ENCODE results near the gene CDH13.

The CDH13 gene

DNA sequence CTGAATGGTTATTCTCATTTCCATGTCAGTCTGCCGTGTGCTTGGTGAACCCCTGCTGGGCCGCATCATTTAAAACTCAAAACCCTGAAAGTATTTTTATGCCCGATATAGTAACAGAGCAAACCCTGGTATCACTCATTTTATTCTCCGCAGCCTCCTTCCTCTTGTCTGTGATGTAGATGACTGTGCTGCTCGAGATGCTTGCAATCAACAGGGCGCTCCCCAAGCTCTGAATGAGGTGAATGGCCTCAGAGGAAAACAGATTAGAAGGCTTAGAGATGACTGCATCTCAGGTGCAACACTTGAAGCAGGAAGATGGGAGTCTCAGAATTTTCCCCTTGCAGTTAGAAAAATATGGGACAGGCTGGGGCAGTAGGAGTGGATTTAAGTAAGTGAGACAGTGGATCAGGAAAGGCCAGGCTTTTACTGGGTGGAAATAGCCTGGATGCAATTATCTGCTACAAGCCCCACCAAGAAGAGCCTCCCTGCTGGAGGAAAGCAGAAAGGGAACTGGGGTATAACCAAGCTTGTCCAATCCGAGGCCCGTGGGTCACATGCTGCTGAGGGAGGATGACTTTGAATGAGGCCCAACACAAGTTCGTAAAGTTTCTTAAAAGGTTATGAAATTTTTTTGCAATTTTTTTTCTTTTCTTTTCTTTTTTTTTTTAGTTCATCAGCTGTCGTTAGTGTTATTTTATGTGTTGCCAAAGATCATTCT is 166.9 kb downstream of the CDH13 start:
- DNase-seq, result no peak

DNA sequence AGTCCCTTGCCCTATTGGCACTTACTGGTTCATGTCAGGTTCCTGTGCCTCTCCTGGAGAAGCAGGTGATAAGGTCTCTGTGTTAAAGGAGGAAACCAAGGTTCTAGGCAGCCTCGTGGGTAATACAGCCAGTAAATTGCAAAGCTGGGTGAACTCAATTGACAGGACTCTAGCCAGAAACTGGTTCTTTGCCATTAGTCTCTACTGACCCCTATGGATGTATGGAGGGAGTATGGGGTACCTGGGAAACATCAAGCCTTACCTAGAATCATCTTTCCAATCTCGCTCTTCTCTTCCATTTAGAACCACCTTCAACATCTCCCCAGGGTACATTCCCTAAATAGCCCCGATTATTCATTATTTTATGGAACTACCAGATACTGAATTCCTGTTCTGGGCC is 169.3 kb downstream of the CDH13 start:
- DNase-seq, result no peak

DNA sequence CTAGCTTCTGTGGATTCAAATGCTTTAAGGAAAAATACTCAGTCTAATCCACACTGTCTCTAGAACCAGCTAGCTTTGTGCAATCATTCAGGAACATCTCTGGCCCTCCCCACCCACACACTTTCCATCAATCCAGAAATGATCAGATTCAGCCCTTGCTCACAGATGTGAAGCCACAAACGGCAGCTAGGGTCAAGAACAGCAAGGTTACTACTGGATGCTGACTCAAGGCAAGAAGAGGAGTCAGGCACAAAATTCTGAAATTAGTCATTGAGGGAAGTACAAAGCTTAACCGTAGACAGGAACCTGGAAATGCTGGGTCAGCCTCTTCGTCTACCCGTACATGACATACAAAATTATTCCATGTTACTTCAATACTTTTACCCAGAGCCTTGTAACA is 174.6 kb downstream of the CDH13 start:
- DNase-seq, result no peak

DNA sequence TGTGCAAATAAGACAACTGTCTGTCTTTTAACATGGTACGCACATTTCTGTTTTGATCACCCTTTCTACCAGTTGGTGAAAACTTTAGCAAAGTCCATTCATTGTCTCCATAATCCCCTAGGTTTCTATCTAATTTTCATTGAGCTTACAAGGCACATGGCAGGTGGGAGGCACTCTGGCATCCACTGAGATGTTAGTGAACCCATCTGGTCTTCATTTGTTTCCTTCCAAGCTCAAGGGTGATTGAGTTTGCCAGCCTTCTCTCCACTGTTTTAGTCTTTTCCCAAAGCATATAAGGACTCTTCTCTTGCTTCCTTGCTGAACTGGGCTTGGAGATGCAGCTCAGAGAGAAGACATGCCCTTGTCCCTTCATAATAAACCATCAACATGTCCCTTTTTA is 179.1 kb downstream of the CDH13 start:
- no peak for DNase-seq

DNA sequence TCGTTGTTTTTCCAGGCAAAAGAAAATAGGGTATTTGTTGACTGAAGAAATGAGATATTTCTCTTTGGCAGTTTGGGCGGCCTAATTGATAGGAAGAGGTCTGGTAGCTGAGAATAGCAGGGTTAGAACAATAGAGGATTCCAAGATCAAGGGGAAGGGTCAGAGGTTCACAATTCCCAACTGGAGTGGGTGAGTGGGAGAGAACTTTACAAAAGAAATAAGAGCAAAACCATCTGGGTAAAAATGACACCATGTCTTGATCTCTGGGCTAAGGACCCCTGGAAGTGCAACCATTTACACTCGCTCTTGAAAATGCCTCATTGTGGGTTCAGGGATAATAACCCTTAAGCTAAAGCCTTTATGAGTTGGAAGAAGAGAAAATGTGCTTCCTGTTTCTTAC is 180.5 kb downstream of the CDH13 start:
- DNase-seq, result no peak

DNA sequence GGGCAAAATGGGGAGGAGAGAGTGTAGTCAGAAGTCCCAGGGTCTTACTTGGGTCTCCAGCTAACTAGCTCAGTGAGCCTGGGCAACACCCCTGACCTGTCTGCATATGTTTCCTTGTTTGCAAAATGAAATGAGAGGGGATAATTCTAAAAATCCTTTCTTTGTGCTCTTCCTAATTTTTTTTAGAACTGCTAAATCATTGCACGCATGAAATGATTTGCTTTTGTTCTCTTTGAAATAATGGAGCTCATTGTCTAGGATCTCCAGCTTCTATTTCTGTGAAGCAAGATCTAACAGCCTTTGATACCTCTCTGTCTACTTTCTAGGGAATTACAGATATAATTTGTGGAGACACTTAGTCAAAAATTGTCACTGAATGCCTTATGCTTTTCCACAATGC is 181.3 kb downstream of the CDH13 start:
- no peak for DNase-seq

DNA sequence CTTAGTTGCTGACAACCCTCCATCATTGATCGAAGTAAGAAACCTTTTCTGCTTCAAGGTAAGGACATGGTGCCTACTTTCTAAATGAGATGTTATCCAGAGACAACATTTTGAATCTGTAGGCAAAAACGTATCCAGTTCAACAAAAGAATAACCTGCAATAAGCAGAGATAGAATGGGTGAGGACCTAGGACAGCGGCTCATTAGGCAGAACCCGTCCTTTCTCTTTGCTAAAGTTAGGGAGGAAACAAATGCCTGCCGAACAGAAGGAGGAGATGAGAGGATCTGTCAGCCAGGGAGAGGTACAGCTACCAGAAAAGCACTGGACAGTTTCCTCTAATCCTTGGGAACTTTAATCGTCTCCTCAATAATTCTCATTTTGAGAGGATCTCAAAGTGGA is 183.3 kb downstream of the CDH13 start:
- no peak for DNase-seq

DNA sequence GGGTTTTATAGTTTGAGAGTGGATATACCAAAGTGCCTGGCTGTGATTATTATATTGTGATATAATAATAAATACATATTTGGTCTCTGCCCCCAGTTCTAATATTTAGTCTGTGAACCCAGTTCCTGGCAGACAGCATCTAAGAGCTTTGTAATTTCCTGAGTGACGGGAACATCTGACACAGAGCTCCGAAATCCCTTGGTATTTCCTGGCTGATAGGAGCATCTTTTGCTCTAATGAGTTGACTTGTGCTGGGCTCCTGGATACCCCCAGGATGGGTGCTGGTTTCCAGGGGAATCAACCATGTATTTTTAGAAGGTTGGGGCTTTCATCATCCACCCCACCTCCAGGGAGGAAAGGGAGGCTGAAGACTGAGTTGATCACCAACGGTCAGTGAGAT is 187.3 kb downstream of the CDH13 start:
- DNase-seq, result no peak

DNA sequence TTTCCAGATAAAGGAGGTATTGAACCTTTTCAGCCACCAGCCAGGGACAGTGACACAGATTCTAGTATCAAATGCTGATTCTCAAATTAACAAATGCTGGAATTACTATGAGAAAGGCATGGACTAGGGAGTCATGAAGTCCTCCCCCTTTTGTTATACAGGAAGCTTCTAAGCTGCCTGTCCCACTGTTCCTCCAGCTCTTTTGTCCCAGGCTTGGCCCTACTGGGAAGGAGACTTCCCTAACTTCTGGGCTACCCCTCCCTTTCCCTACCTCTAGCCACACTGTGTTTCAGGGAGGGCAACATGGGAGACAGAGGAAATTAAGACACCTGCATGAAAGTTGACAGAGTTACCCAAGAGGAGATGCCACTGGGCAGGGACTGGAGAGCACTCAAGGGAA is 192.5 kb downstream of the CDH13 start:
- no peak for DNase-seq

DNA sequence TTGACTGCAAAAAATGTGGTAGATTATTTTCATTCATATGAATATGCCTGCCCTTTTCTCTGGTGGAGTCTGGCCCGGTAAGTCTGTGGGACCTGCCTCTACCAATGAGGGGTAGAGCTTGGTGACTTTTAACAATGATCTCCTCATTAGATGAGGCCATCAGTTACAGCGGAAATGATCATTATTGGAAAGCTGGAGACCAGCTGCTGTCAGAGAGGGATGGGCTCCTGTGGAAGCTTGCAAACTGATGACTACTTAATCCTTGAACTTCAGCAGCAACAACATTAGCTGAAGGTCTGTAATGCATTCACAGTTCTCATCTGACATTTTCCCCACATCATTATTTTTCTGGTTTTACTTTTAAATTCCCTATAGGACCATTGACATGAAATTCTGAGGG is 194.1 kb downstream of the CDH13 start:
- no peak for DNase-seq

DNA sequence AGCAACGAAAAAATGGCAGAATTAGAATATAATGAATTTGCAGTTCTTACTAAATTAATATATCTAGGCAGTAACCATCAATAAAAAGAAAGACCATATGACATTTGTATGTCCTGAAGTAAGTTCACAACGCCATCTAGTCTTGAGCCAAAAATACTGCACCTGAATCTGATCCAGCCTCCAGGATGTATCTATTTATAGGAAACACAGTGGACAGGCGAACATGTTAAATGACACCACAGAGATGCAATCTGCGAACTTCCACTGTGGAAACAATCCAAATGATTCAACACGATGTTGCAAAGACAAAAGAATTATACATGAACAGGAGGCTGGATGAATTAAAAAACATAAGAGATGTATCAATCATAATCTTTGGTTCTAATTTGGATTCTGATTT is 197.6 kb downstream of the CDH13 start:
- DNase-seq, result no peak

DNA sequence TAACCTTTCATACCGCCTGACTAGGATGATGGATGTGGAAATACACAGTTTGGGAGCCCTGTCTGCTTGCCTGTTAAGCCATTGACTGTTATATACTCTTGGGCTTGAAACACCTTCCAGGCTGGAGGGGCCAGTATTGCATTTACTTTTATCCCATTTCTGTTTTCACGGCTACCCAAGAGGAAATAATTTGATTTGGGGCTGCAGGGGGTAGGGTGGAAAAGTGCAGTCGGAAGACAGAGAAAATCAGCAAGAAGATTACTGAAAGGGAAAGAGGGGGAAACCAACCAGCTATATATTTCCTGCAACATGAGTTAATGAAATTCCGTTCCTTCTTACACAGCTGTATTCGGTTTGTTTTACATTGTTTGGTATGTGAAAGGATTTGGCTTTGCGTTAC is 202.5 kb downstream of the CDH13 start:
- no peak for DNase-seq

DNA sequence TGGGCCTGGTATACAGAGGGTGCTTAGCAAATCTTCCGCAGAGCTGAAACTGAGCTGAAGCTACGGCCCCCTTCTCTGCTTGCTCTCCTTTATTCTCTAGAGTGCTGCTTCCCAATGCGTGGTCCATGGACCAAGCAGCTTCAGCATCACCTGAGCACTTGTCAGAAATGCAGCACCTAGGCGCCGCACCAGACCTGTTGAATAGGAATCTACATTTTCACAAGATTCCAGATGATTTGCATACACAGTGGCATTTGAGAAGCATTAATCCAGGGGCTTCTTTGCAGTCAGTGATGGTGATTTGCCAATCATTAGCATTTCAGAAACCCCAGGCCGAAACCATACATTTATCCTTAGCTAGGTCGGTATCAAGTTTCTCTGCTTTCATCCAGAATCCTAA is 204.2 kb downstream of the CDH13 start:
- no peak for DNase-seq

DNA sequence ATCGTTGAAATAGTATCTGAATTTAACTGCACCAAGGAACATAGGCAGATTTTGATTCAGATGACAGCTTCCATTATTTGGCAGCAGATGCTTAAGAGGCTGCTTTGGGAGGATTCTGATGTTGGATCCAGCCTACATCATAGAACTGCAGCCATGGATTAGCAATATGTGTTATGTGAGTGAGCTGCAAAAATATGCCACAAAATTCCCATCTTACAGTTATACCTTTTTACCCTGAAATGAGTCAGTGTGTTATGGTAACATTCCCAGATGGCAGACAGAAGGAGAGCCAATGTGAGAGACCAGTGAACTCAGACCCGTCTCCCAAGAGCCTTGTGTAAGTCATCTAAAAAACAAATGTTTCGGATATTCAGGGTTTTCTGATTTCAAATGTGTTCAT is 206.1 kb downstream of the CDH13 start:
- DNase-seq, result no peak

DNA sequence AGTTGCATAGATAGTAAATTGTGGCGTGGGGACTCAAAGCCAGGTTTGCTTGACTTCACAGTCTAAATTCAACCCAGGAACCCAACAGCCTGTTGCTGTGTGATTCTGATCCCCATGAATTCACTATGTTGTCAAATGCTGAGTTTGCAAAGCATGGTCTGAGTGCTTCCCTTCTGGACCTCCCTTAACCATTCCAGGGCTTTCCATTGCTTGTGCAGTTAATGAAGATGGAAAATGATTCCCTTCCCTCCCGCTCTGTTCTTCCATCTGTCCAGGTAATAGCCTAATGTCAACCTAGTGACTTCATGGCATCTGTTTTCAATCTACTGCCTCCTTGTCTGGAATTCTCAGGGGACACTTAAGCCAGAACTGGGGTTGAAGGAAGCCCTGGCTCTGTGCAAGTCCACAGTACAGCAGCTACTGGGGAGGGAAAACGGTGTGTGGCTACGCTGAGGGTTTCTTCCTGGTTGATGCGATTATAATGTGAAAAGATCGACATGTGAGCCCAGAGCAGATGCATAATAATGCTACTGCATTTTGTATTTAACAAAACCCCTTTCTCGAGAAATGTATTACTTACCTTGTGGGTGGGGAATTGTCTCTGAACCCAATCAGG is 206.7 kb downstream of the CDH13 start:
- DNase-seq, result no peak

DNA sequence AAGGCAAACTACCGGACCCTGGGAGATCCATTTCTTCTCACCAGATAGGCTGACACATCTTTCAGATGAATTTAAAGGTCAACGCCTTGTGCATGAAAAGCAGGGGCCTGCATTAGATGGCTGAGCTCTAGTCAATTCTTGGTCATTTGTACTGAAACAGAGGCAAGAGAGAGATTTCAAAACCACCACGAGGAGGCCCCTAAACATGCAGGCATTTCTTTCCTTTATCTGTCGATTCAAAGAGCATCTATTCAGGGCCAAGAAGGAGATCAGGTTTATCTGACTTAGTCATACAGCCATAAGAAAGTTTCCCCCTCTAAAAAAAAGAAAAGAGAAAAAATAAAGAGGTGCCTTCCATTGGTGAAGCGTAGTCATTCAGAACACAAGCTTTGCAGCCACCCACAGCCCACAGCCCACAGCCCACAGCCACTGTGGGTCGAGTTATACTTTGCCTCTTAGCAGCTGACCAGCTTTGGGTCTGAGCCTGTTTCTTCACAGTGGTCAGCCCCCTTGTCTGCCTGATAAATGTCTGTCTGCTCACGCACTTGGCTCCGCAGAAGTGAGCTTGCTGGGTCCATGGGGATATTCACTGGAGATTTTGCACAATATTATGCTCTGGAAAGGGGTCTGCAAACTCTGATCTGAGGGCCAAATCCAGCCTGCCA is 207.5 kb downstream of the CDH13 start:
- DNase-seq, result peak; percentile 35

DNA sequence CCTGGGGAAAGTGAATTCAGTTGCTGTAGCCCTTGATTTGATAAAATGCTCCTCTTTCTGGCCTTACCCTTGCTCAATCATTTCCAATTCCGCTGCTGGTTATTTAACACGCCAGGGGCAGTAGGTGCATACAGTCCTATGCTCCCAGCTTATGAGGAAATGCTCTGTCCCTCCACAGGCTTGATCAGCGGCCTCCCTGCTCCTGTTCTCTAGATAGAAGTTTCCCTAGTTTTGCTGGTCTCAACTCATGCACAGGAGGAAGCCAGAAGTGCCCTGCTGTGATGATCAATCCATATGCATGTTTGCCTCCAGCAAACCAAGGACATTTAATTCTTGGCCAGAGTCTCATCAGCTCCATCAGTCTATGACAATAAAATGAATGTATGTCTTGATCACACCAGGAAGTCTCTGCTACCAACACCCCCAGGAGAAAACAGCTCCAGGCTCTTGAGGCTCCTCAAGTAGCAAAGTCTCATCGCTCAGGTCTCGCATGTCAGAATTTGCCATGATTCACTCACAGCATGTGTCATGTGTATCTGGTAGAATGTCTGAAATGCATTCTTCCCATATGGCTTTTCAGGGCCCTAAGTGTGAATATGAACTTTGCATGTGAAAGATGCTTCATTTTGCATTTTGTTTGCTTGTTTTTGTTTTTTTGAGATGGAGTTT is 208.9 kb downstream of the CDH13 start:
- DNase-seq, result no peak

DNA sequence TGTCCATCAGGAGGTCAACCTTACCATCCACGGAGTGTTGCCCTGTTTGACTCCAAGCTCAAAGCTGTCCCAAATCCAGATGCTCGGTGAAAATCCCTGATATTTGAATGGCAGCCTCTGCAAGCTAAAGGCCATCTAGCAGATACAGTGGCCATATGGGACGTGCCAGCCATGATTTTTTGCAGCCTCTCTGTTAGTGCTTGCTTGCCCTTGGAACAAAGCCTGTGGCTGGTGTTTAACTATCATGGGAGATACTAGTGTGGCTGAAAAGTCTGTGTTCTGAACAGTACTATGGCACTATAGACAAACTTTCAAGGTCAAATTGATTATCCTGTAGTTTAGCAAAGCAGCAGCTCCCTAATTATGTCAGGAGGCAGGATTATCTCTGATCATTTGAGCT is 214.3 kb downstream of the CDH13 start:
- no peak for DNase-seq

DNA sequence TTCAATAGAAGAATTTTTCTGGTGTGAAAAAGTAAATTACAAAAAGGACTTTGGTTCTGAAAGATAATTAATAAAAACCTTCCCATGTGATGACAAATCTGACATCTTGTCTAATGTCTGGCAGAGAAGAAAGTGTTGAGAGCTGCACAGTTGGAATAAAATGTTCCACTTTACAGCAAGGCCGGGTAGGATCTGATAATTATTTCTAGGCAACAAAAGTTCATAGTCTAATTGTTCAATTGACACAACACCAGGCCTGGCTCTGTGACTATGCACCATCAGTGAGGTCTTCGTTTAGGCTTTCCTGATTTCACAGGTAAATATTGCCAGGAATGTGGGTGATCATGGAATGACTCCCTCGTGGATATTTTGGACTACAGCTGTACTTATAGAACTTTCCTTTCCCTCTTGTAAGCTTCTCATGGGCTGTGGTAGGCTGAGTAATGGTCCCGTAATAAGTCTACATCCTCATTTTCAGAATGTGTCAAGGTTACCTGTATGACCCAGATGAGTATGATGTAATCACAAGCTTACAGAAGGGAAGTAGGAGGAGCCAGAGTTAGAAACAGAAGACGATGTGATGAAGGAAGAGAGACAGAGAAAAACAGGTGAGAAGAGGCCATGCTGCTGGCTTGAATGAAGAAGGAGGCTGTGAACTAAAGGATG is 217.0 kb downstream of the CDH13 start:
- no peak for DNase-seq

DNA sequence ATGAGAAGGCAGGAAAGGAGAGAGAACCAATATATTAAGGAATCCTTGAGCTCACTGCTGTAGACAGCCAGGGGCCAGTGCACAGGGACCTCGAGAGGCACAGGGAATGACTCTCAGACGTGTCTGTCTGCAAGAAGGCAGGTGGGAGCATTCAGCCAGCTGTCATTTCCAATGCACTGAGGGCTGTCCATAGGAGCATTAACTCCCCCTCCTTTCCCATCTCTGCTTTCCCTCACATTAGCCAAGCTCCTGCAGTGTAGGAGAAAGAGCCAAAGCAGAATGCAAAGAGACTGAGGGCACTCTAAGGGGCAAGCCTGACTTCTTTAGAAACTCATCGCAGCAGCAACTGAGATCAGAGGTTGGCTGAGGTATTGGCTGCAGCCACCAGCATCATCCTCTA is 218.3 kb downstream of the CDH13 start:
- DNase-seq, result peak; percentile 42

DNA sequence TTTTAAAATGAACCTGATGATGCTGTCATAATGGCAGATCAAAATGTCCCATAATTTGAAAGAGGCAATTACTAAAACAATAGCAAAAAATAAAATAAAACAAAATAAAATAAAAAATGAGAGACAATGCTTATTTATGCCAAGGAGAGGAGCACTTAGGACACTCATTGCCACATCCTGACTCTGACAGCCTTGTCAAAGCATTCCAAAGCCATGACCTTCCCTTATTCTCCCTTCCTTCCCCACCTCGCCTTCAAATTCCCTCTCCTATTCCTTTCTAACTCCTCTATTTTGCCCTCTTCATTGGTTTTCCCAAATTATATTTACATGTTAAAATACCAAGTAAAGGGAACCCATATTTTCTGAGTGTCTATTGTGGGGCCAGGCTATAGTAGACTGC is 220.0 kb downstream of the CDH13 start:
- DNase-seq, result no peak

DNA sequence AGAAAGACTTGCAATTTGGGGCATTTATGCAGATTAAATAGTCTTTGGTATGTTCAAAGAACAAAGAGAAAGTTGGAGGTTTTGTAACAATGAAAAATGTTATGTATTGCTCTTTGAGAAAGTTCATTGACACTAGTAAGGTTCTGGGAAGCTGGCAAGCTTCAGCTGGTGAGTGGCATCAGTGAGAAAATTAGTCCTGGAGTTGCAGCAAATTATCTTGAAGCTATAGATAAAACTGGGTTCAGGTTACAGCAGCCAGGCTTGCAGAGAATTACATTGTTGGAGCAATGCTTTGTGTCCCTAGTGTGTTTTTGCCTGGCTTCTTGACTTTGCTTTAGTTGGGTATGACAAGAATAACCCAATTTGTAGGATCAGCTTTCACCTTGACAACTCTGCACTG is 221.2 kb downstream of the CDH13 start:
- DNase-seq, result no peak

DNA sequence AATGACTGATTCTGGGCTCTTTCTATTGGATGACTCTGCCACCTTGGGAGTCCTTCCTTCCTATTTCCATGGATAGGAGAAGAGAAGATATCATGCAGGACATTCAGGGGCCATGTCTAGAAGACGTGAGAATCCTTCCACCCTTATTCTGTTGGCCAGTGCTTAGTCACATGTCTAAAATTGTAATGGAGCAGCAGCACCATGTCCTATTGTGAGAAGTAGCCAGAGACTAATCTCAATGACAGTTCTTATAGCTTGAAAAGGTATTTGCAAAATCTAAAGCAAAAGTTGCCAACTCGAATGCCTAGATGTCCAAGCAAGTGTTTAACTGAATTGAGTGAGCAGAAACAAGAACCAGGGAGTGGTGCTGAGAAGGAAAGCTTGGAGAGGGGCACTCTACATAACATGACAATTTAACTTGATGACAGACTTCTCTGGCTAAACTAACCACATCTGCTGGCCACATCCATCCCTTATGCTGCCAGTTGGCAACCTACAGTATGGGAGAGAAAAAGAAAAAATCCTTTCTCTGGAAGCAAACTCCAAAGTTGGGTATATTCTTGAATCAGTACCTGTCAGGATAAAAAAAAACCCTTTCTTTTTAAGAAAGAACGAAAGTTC is 225.7 kb downstream of the CDH13 start:
- DNase-seq, result peak; percentile 58
